NCI-H2029 (cell line): ENCODE data around the gene VTI1B.
A peak's percentile ranks its signal among the peaks of the same experiment; 100 is the strongest.
"Not testable (repeated sequence)": the region's sequence is repeated elsewhere in the genome, so short reads cannot be mapped to it uniquely, and the experiment has no call there.

ENCODE experiments used
- DNase-seq: peaks from one replicate; lab custom pipeline; 2025; lab: John Stamatoyannopoulos, UW

VTI1B gene, protein sequence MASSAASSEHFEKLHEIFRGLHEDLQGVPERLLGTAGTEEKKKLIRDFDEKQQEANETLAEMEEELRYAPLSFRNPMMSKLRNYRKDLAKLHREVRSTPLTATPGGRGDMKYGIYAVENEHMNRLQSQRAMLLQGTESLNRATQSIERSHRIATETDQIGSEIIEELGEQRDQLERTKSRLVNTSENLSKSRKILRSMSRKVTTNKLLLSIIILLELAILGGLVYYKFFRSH

DNA sequence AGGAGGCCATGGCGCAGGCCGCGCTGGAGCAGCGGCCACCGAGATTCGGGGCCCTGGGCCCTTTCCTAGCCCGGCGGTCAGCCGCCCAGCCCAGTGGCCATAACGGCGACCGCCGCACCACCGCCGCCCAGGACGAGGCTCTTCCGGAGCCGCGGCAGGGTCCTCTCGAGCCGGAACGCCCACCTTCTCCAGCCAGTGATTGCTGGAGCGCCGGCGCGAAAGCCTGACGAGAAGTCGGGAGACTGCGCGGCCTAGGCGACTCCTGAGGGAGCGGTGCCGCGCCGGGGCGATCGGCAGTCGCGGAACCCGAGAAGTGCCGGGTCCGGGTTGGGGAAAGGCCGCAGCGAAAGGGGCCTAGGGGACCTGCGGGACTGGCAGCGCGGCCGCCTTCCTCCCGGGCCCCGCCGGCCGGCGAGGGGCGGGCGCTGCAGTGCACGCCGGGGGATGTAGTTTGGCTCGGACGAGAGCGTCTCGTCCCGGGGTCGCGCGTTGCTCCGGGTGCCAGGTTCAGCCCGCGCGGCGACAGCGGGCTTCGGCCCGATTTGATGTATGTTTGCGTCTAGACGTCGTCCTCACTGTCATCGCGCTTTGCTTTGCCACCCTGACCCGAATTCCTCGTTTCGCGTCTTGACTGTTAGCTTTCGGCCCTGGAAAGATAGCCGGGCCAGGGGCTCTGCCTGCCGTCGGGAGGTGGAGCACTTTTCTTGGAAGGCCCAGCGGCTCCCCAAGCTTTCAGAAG is at the start of gene VTI1B:
VTI1B (minus strand) TSS at position 153 of the 739 bp plus-strand sequence; CDS start at position 10, 143 bp downstream.
- DNase-seq, result peak; percentile 34

DNA sequence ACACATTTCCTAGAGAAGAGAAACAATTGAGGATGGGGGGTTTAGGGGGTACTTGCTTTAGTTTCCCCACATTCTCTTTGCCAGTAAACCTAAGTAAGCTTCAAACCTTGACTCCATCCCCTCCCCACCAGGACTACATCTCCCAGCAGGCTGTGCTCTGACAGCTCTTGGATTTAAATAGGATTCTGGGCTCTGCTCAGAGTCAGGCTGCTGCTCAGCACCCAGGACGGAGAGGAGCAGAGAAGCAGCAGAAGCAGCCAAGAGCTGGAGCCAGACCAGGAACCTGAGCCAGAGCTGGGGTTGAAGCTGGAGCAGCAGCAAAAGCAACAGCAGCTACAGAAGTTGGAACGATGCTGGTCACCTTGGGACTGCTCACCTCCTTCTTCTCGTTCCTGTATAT is 47.9 kb upstream of the VTI1B start:
- DNase-seq, result no peak

DNA sequence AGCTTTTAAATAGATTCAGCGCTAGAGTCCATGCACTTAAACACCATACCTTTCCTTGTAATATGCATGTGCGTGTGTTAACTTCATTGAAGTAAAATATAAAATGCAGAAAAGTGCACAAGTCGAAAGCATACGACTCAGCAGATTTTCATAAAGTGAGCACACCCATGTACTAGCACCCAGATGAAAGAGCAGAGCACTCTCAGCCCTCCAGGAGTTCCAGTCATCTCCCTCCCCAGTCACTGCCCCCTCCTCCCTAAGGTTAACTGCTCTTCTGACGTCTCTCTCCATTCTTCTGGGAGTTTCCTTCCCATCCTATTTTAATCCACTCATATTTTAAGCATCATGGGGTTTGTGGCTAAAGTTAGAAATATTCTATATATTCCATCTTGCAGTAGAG is 47.4 kb upstream of the VTI1B start:
- no peak for DNase-seq

DNA sequence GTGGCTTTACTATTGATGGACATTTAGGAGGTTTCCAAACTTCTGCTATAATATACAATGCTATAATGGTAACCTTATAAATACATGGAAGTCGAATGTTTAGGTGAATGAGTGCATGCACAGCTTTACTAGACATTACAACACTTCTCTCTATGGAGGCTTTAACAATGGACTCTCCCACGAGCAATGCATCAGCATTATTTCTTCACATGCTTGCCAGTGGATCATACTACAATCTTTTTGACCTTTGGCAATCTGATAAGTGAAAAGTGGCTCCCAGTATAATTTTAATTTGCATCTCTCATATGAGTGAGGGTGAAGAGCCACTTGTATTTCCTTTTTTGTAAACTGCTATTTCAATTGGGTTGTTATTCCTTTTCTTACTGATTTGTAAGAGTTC is 45.4 kb upstream of the VTI1B start:
- DNase-seq, result no peak

DNA sequence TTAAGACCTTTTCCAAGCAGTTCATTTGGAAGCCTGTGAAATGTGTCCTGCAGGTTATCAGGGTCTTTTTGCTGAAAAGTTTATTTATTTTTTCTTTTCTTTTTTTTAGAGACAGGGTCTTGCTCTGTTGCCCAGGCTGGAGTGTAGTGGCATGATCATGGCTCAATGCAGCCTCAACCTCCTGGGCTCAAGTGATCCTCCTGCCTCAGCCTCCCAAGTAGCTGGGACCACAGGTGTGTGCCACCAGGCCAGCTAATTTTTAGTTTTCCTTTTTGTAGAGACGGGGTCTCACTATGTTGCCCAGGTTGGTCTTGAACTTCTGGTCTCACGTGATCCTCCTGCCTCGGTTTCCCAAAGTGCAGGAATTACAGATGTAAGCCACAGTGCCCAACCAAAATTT is 45.0 kb upstream of the VTI1B start:
- not testable (repeated sequence) for DNase-seq

DNA sequence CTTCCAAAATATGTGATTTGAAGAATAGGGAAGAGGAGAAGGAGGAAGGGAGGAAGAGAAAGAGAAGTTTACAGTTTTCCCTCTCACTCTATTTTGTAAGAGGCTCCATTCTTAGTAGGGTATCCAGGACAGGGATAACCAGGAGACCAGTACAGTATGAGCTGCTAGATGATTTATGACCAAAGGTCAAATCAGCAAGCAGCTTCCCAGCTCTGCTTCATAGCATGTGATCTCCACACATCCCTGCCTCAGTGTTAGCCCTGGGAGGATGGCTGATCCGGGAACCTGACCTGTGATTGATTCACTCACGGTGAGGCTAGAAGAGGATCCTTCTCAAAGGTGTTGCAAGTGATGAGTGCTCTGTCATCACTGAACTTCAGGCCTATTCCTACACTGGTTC is 43.8 kb upstream of the VTI1B start:
- no peak for DNase-seq

DNA sequence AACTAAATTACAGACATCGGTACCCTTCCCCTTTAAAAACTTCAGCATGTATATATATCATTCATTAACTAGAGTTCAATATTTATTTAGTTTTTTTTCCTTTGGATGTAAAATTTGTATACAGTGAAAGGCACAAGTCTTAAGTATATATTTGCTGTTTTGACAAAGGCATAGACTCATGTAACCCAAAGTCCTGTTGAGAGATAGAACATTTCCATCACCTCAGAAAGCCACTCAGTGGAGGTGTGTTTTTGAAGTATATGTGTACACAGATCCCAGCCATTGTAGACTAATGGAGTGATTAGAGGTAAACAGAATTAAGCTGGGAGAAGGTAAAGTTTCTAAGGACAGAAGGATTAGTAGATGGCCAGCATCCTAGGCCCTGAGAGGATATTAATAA is 42.6 kb upstream of the VTI1B start:
- DNase-seq, result no peak

DNA sequence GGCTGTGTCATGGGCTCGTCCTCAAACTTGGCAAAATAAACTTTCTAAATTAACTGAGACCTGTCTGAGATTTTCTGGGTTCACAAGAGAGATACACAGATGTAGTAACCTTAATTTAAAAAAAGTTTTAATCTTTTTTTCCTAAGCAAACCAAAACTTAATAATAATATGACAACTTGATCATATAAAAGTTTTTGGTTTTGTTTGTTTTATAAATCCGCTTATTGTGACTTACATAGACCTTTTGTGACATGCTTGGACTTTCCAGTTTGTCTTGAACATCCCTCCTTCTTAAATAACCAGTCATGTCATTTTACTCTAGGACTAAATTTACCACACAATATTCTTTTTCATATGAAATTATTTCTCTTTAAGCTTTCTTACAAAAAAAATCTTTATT is 35.8 kb upstream of the VTI1B start:
- no peak for DNase-seq

DNA sequence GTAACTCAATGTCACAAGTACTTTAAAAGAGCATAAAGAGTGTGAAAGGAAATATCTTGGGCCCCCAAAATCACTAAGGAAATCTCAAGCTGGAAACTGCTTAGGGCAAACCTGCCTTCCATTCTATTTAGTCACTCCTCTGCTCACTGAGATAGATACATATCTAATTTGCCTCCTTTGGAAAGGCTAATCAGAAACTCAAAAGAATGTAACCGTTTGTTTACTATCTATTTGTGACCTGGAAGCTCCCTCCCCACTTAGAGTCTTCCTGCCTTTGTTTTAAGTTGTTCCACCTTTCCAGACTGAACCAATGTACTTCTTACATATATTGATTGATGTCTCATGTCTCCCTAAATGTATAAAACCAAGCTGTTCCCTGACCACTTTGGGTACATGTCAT is 35.4 kb upstream of the VTI1B start:
- DNase-seq, result not testable (repeated sequence)

DNA sequence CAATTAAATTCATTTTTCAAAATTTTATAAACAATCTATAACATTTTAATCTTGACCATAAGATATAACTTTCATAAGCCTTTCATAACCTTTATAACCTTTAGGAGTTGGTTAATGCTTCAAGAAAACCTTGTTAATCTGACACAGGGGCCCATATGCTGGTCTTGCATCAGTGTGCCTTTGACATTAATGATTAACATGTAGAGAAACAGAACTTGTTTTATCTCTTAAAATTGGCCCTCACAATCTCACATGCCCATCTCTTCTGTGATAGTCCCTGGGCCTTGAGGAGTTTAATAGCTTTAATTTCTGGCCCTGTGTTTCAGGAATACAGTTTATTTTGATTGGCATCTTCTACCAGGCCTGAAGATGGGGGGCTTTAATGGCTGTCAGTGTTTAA is 34.9 kb upstream of the VTI1B start:
- DNase-seq, result not testable (repeated sequence)

DNA sequence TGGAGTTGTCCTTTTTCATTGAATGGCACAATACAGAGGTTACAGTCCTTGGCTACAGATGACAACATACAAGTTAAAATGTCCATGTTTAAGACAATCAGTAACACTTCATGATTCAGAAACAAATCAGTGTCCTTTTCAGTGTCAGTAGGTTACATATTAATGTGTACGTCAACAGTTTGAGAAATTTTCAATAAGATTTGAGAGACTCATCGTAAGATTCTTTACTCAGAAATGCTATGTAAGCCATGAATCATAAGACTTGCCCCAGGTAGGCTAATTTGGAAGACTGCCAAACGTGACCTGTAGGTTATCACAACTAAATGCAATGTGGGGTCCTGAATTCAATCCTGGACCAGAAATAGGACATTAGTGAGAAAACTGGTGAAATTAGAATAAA is 30.8 kb upstream of the VTI1B start:
- DNase-seq, result no peak

DNA sequence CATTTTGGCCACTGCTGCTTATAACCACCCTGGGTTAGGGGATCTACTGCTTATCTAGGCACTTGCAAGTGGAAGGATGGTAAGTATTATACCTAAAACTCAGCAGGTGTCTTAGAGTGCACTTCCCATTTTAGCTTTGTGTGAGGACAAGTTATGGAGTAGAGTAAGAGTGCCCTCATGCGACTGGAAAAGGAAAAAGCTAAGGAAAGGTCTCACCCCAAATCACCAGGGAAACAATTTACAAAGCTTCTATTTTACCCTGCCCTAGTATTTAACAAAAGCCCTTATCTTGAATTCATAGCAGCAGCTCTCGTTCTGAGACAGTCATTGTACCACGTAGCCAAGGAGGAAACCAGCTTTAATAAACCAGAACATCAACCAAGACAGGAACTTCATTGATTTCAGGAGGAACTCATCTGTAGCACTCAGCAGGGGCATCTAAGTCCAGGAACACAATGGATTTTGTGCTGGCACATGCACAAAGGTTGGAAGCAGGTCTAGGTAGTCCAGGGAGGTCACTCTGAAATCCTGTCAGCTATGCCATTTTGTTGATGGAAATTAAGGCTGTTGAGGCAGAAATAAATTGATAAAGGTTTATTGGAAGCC is 30.2 kb upstream of the VTI1B start:
- peak; percentile 0 for DNase-seq

DNA sequence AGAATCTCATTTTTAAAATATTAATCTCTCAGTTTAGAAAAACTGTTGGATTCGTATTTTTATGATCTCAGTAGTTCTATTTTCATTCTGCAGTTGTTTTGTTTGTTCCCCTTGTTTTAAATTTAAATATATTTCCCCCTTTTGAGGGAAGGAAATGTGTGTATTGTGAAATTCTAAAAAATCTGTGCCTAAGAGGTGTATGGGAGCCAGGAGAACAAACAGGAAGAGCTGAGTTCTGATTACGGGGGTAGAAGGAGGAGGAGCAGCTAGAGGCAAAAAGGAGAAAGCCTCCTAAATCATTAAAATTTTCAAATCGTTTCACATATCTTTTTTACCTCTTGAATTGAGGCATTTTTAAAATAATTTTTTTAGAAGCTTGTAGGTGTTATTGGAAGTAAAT is 29.6 kb upstream of the VTI1B start:
- no peak for DNase-seq

DNA sequence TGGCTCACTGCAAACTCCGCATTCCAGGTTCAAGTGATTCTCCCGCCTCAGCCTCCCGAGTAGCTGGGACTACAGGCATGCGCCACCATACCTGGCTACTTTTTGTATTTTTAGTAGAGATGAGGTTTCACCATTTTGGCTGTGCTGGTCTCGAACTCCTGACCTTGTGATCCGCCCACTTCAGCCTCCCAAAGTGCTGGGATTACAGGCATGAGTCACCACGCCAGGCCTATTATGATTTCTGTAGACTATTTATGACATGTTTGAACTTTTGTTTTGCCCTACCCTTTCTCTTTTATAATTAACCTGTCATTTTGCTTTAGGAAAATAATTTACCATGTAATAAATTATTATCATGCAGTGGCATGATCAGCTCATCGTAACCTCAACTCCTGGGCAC is 27.1 kb upstream of the VTI1B start, which contains the start of gene RDH12:
RDH12 (plus strand) TSS at position 395 of the 400 bp plus-strand sequence. CDS start 20,757 bp downstream, outside the sequence.
- DNase-seq, result not testable (repeated sequence)

DNA sequence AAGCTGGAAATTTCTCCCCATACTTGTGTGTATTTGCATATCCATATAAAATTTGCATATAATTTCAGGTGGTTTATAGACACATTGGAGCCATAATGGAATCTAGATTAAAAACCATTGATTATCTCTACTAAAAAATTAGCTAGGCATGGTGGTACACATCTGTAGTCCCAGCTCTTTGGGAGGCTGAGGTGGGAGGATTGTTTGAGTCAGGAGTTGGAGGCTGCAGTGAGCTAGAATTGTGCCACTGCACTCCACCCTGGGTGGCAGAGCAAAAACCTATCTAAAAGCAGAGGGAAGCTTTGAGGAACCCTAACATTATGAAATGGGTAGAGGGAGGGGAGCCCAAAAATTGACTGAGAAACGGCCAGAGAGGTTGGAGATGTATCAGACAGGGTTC is 23.7 kb upstream of the VTI1B start:
- DNase-seq, result no peak

DNA sequence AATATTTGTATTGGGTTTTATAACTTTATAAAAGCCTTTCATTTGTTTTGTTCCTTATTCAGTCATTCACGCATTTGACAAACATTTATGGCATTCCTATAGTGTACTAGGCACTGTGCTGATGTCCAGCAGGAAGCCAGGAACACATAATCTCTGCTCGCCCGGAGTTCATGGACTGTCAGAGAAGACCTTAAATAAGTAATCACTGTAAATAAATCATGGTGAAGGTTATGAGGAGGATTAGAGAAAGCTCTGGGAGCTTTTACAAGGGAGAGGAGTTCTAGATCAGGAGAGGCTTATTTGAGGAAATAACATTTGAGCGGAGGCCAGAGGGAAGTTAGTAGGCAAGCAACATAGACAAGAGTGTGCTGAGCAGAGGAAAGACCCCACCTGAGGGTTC is 22.6 kb upstream of the VTI1B start:
- DNase-seq, result no peak

DNA sequence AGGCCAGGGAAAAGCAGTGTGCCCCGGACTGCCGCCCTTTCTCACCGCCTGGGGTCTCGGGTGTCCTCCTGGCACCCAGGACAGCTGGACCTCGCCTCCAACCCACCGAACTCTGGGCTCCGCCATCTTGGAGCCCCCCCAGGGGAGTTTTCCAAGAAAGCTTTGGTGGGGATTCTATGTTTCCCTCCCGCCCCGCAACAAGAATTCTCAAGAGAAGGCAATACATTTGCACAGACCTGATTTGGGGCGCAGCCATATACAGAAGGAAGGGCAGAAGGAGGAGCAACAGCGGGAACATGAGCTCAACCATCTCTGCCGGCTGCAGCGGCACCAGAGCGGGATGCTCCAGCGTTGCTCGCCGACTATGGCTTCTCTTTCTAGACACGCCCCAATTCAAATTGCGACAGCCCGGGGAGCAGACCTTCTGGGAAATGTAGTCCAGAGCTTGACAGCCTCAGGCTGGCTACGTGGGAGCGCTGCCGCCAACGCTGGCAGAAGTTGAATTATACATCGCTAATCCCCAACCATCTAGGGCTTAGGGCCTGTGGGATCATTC is 21.0 kb upstream of the VTI1B start, which contains the start of gene RDH11:
RDH11 (minus strand) TSS at position 371 of the 556 bp plus-strand sequence; CDS start at position 310, 61 bp downstream.
- DNase-seq, result peak; percentile 72

DNA sequence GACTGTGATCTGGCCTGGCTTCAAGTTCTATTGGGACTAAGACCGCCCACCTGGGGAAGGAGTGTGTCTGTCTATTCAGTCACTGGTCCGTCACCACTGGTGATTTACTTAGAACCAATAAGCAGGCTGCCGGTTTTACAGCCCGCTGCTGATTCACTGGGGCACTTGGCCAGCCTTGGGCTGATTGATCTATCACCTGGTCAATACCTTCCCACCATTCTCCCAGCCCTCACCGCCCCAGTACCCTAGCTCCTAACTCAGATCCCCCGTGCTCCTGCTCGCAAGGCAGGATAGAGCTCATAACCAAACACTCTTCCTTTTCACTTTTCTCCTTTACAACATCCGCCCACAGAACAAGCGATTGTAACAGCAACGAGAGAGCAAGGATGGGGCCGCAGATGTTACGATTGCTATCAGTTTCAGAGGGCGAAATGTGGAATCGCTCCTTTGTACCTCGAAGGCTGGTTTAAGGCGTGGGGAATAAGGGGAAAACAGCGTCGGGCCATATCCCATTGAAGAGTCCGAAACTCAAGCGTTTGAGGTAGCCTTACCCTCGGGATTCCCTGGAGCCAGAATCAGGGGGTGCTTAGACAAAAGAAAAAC is 20.5 kb upstream of the VTI1B start:
- DNase-seq, result peak; percentile 49

DNA sequence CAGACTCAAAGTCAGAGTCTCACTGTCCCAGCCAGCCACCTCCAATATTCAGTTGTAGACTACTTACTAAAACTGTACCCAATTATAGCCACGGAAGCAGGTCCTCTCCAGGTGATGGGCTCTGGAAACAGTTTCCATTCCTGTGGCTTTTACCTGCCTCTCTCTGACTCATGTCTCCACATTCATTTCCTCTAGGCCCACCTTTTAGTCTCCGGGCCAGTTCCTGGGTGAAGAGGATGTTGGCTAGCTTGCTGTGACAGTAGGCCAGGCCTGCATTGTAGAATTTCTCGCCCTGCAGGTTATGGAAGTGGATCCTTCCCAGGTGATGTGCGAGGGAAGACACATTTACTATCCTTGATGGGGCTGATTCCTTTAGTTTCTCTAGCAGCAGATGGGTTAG is 15.6 kb upstream of the VTI1B start:
- DNase-seq, result no peak

DNA sequence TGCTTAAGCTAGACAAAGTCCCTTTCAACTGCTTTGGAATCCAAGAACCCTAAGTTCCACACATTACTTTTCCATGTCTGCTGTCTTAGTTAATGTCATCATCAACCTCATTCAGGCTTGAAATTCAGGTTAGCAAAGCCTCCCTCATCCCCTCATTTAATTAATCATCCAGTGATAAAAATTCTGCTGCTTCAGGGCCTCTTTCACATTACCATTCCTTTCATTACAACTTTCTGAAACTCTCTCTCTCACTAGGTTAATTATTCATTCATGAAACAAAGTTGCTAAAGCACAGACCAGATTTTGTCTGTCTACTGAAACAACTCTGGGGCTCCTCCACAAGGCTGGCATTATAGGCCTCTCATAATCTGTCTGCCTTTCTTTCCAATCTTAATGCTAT is 9.4 kb upstream of the VTI1B start:
- no peak for DNase-seq

DNA sequence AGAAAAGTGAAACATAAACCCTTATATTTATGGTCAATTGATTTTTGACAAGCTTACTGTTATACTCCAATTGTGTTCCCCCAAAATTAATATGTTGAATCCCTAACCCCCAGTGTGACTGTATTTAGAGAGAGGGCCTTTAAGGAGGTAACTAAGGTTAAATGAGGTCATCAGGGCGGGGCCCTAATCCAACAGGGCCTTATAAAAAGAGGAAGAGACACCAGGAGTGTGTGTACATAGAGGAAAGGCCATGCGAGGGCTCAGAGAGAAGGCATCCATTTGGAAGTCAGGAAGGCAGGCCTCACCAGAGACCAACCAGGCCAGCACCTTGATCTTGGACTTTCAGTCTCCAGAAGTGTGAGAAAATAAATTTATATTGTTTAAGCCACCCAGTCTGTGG is 6.5 kb upstream of the VTI1B start:
- no peak for DNase-seq

DNA sequence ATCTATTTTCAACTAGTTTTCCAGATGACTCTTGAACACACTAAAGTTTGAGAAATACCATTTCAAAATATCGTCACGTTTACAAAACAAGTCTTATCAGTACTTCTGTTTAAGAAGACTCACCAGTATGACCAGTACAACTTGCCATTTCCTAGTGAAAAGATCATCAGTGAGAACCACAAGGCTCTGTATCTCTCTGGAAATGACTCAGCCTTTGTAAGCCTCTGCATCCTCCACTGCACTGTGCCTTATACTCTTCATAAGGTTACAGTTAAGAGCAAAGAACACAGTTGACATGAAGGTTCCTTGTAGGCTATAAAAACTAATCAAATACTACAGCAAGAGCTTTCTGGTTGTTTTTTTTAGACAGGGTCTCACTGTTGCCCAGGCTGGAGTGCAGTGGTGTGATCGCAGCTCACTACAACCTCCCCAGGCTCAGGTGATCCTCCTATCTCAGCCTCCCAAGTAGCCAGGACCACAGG is 5.7 kb upstream of the VTI1B start:
- no peak for DNase-seq
